Measurements from ENCODE around the gene ADAMTS12. TPM values are rescaled to one million over a fixed set of nuclear protein-coding genes. Genes with fewer than 3 reads are reported as not detected.

The ADAMTS12 gene
- total RNA-seq, 1 experiment from 2014 or later, result 0.18 TPM

GRCh38 chr5:33890131-33891032 lies 1.4 kb downstream of the ADAMTS12 start:
- no peak for ATAC-seq
- intact Hi-C loops (cut with micrococcal nuclease), result no loop called here
- CTCF ChIA-PET, result no interaction called here
- H3K9me2 ChIP-seq (replicated peaks; ENCODE audit: low read length), result no peaks in the 10 kb centered on the region
- no peaks in the 10 kb centered on the region for H3K79me2 ChIP-seq (ENCODE audit: low read length)
- no peak overlapping the region for H3K9ac ChIP-seq (ENCODE audit: low read length)
- no peak overlapping the region for H3K27ac ChIP-seq (ENCODE audit: low read length)
- no peaks in the 10 kb centered on the region for H3K9me3 ChIP-seq (ENCODE audit: low read length)
- H2AFZ ChIP-seq (ENCODE audit: low read length), result peak overlapping the region; percentile 56; the same call in 1 of the 2 replicates
- no peaks in the 10 kb centered on the region for H3K36me3 ChIP-seq (ENCODE audit: low read depth, low read length)
- peaks cover 30% of the 10 kb centered on the region for H3K4me1 ChIP-seq (ENCODE audit: insufficient read depth, low read length)
- no peak overlapping the region for H3K4me2 ChIP-seq (ENCODE audit: low read length)
- H3K27me3 ChIP-seq (ENCODE audit: low read length), result no peaks in the 10 kb centered on the region
- POLR2A ChIA-PET (ENCODE audit: unreplicated experiment), result no interaction called here
- TF ChIP-seq EZH2 (IDR thresholded peaks at IDR 0.05; ENCODE audit: low read length, unreplicated experiment) (no peak), EZH2phosphoT487 (IDR thresholded peaks at IDR 0.05; ENCODE audit: borderline replicate concordance, low read length) (no peak), CTCF (conservative IDR thresholded peaks at IDR 0.05; ENCODE audit: low read depth, low read length) (no peak)
- H3F3A ChIP-seq (ENCODE audit: low read length, unreplicated experiment), result no peaks in the 10 kb centered on the region
- H4K20me1 ChIP-seq (ENCODE audit: low read length), result no peaks in the 10 kb centered on the region
- BruUV-seq (replicated peaks), result no TSS peak
- DNase-seq, result no peak
- H3K4me3 ChIP-seq (ENCODE audit: low read length), result no peak overlapping the region

GRCh38 chr5:33888587-33888986 lies 3.2 kb downstream of the ADAMTS12 start:
- H3K27me3 ChIP-seq (ENCODE audit: low read length), result no peaks in the 10 kb centered on the region
- no peaks in the 10 kb centered on the region for H3K36me3 ChIP-seq (ENCODE audit: low read depth, low read length)
- no peak for DNase-seq
- H3K27ac ChIP-seq (ENCODE audit: low read length), result no peak overlapping the region
- H3K9me2 ChIP-seq (replicated peaks; ENCODE audit: low read length), result no peaks in the 10 kb centered on the region
- POLR2A ChIA-PET (ENCODE audit: unreplicated experiment), result no interaction called here
- CTCF ChIA-PET, result no interaction called here
- TF ChIP-seq EZH2 (IDR thresholded peaks at IDR 0.05; ENCODE audit: low read length, unreplicated experiment) (no peak), CTCF (conservative IDR thresholded peaks at IDR 0.05; ENCODE audit: low read depth, low read length) (no peak), EZH2phosphoT487 (IDR thresholded peaks at IDR 0.05; ENCODE audit: borderline replicate concordance, low read length) (no peak)
- BruUV-seq (replicated peaks), result no TSS peak
- no peaks in the 10 kb centered on the region for H3F3A ChIP-seq (ENCODE audit: low read length, unreplicated experiment)
- H3K4me3 ChIP-seq (ENCODE audit: low read length), result no peak overlapping the region
- H3K4me2 ChIP-seq (ENCODE audit: low read length), result no peak overlapping the region
- H3K9me3 ChIP-seq (ENCODE audit: low read length), result no peaks in the 10 kb centered on the region
- intact Hi-C loops (cut with micrococcal nuclease), result no loop called here
- no peak for ATAC-seq
- no peak overlapping the region for H2AFZ ChIP-seq (ENCODE audit: low read length)
- no peaks in the 10 kb centered on the region for H4K20me1 ChIP-seq (ENCODE audit: low read length)
- no peaks in the 10 kb centered on the region for H3K79me2 ChIP-seq (ENCODE audit: low read length)
- no peak overlapping the region for H3K9ac ChIP-seq (ENCODE audit: low read length)
- peaks cover 12% of the 10 kb centered on the region for H3K4me1 ChIP-seq (ENCODE audit: insufficient read depth, low read length)

GRCh38 chr5:33887268-33887667 lies 4.5 kb downstream of the ADAMTS12 start:
- ChIA-PET CTCF (no interaction called here), POLR2A (ENCODE audit: unreplicated experiment) (no interaction called here)
- Histone ChIP-seq H3K4me2 (ENCODE audit: low read length) (no peak overlapping the region), H3K79me2 (ENCODE audit: low read length) (no peaks in the 10 kb centered on the region), H3K9me2 (replicated peaks; ENCODE audit: low read length) (no peaks in the 10 kb centered on the region), H3K27me3 (ENCODE audit: low read length) (no peaks in the 10 kb centered on the region), H3K4me1 (ENCODE audit: insufficient read depth, low read length) (no peaks in the 10 kb centered on the region), H3K4me3 (ENCODE audit: low read length) (no peak overlapping the region), H3K9ac (ENCODE audit: low read length) (no peak overlapping the region), H2AFZ (ENCODE audit: low read length) (no peak overlapping the region), H3K9me3 (ENCODE audit: low read length) (no peaks in the 10 kb centered on the region), H4K20me1 (ENCODE audit: low read length) (no peaks in the 10 kb centered on the region), H3F3A (ENCODE audit: low read length, unreplicated experiment) (no peaks in the 10 kb centered on the region), H3K27ac (ENCODE audit: low read length) (no peak overlapping the region), H3K36me3 (ENCODE audit: low read depth, low read length) (no peaks in the 10 kb centered on the region)
- intact Hi-C loops (cut with micrococcal nuclease), result no loop called here
- TF ChIP-seq EZH2phosphoT487 (IDR thresholded peaks at IDR 0.05; ENCODE audit: borderline replicate concordance, low read length) (no peak), EZH2 (IDR thresholded peaks at IDR 0.05; ENCODE audit: low read length, unreplicated experiment) (no peak), CTCF (conservative IDR thresholded peaks at IDR 0.05; ENCODE audit: low read depth, low read length) (no peak)
- BruUV-seq (replicated peaks), result no TSS peak
- no peak for DNase-seq
- no peak for ATAC-seq
